Neuronal stem cell (in vitro differentiated cells): ENCODE measurements around the gene CASP2.
A peak's percentile ranks its signal among the peaks of the same experiment; 100 is the strongest.

Source experiments
- DNase-seq: peaks from one replicate; pipeline ENCODE4 v3.0.0-alpha.2; 2013; ENCODE audit warnings: low spot score
- H2AFZ ChIP-seq: one replicate; pipeline ENCODE4 v1.6.1; 2013; ENCODE audit warnings: mild to moderate bottlenecking, low read length, inconsistent platforms
- H2AK5ac ChIP-seq: 2 replicates; pipeline ENCODE4 v1.6.1; 2013; ENCODE audit warnings: low read depth, mild to moderate bottlenecking, inconsistent platforms, low read length, moderate library complexity, mixed read lengths
- H2BK120ac ChIP-seq: 2 replicates; pipeline ENCODE4 v1.6.1; 2013; ENCODE audit warnings: low read depth, mild to moderate bottlenecking, inconsistent platforms, low read length, moderate library complexity, mixed read lengths
- H2BK12ac ChIP-seq: one replicate; pipeline ENCODE4 v1.6.1; 2013; ENCODE audit warnings: low read length, inconsistent platforms
- H2BK15ac ChIP-seq: 2 replicates; pipeline ENCODE4 v1.6.1; 2013; ENCODE audit warnings: mild to moderate bottlenecking, low read length, inconsistent platforms, mixed read lengths
- H2BK5ac ChIP-seq: one replicate; pipeline ENCODE4 v1.6.1; 2013; ENCODE audit warnings: inconsistent platforms, mild to moderate bottlenecking, low read length, moderate library complexity
- H3K14ac ChIP-seq: one replicate; pipeline ENCODE4 v1.6.1; 2013; ENCODE audit warnings: low read length, inconsistent platforms
- H3K18ac ChIP-seq: 2 replicates; pipeline ENCODE4 v1.6.1; 2013; ENCODE audit warnings: low read length, inconsistent platforms
- H3K23ac ChIP-seq: 2 replicates; pipeline ENCODE4 v1.6.1; 2013; ENCODE audit warnings: low read depth, mild to moderate bottlenecking, mixed read lengths, low read length, inconsistent platforms; ENCODE audit not compliant: poor library complexity
- H3K27ac ChIP-seq: replicated peaks from 3 replicates; pipeline ENCODE4 v1.5.1; 2013; ENCODE audit warnings: low read length, inconsistent platforms
- H3K27me3 ChIP-seq, 3 experiments: 2 replicates each; pipeline ENCODE4 v1.6.1; 2013; ENCODE audit warnings: low read length in 3 of 3, mild to moderate bottlenecking in 2 of 3, inconsistent platforms in 1 of 3, low read depth in 1 of 3, mixed read lengths in 1 of 3, moderate library complexity in 1 of 3; ENCODE audit not compliant: control insufficient read depth in 3 of 3, insufficient read depth in 3 of 3
- H3K36me3 ChIP-seq, 2 donors: replicated peaks in 1 of 2; 2 replicates each; pipeline ENCODE4 v1.6.1; 2013; ENCODE audit warnings: low read length in 2 of 2; ENCODE audit not compliant: control insufficient read depth in 2 of 2, insufficient read depth in 2 of 2
- H3K4ac ChIP-seq: 2 replicates; pipeline ENCODE4 v1.6.1; 2013; ENCODE audit warnings: inconsistent platforms, mild to moderate bottlenecking, low read length, moderate library complexity
- H3K4me1 ChIP-seq, 2 donors: 1 replicate in 1 of 2; 2 replicates in 1 of 2; pipeline ENCODE4 v1.6.1; 2013; ENCODE audit warnings: low read length in 2 of 2, low read depth in 1 of 2; ENCODE audit not compliant: control insufficient read depth in 2 of 2, insufficient read depth in 1 of 2
- H3K4me2 ChIP-seq: one replicate; pipeline ENCODE4 v1.6.1; 2013; ENCODE audit warnings: mild to moderate bottlenecking, low read length, inconsistent platforms; ENCODE audit not compliant: insufficient read depth, poor library complexity, severe bottlenecking
- H3K4me3 ChIP-seq, 2 donors: 2 replicates each; pipeline ENCODE4 v1.5.1; 2013; ENCODE audit warnings: low read length in 2 of 2, mild to moderate bottlenecking in 2 of 2, inconsistent platforms in 1 of 2, moderate library complexity in 1 of 2
- H3K79me1 ChIP-seq: one replicate; pipeline ENCODE4 v1.6.1; 2013; ENCODE audit warnings: low read depth, mild to moderate bottlenecking, inconsistent platforms, low read length, moderate library complexity
- H3K9ac ChIP-seq: one replicate; pipeline ENCODE4 v1.6.1; 2013; ENCODE audit warnings: mild to moderate bottlenecking, low read depth, low read length, inconsistent platforms; ENCODE audit not compliant: poor library complexity
- H3K9me3 ChIP-seq, 2 donors: replicated peaks in 1 of 2; 2 replicates each; pipeline versions ENCODE3 to v1.6.1; 2013; ENCODE audit warnings: low read length in 2 of 2, mild to moderate bottlenecking in 2 of 2, inconsistent platforms in 1 of 2, low read depth in 1 of 2, mixed read lengths in 1 of 2, moderate library complexity in 1 of 2; ENCODE audit not compliant: control insufficient read depth in 2 of 2, insufficient read depth in 1 of 2
- H4K8ac ChIP-seq: one replicate; pipeline ENCODE4 v1.6.1; 2013; ENCODE audit warnings: low read depth, mild to moderate bottlenecking, inconsistent platforms, low read length, moderate library complexity
- H4K91ac ChIP-seq: one replicate; pipeline ENCODE4 v1.6.1; 2013; ENCODE audit warnings: low read length, low read depth, mild to moderate bottlenecking, inconsistent platforms; ENCODE audit not compliant: poor library complexity
- WGBS, 2 donors: extraction: QIAGEN DNeasy Blood & Tissue Kit; methylation state at CpG; one replicate each; pipeline ENCODE4 v1.1.7; 2013; ENCODE audit warnings: missing lambda C conversion rate in 2 of 2, mixed read lengths in 1 of 2; ENCODE audit not compliant: insufficient read length in 2 of 2, insufficient replicate concordance in 1 of 2; ENCODE audit errors: extremely low coverage in 2 of 2; 5-methylcytosine and 5-hydroxymethylcytosine counted together

CASP2 gene

GRCh38 chr7:143354965-143355364, 66.8 kb downstream of the CASP2 start:
- no peak overlapping the region for H3K9ac ChIP-seq

GRCh38 chr7:143355450-143356385, 67.6 kb downstream of the CASP2 start:
- peak overlapping the region; percentile 36 for H3K9ac ChIP-seq
- H2AFZ ChIP-seq: no peak overlapping the region
- no peak overlapping the region for H3K23ac ChIP-seq
- H3K27ac ChIP-seq: no peak overlapping the region
- WGBS, 2 donors: no CpG with 5 or more reads among the region's 16 CpGs
- no peak overlapping the region for H3K4me2 ChIP-seq
- H2BK12ac ChIP-seq: no peak overlapping the region
- H2BK5ac ChIP-seq: no peak overlapping the region
- peaks cover 37 to 42% of the 10 kb centered on the region in 2 donors for H3K36me3 ChIP-seq
- H3K4ac ChIP-seq: no peak overlapping the region
- H4K91ac ChIP-seq: no peak overlapping the region
- no peak overlapping the region for H2BK120ac ChIP-seq
- no peak overlapping the region for H2AK5ac ChIP-seq
- no peaks in the 10 kb centered on the region for H3K9me3 ChIP-seq
- no peak overlapping the region for H2BK15ac ChIP-seq
- peaks cover 22 to 24% of the 10 kb centered on the region in 2 donors for H3K4me1 ChIP-seq
- no peak overlapping the region for H3K4me3 ChIP-seq
- no peak overlapping the region for H4K8ac ChIP-seq
- H3K79me1 ChIP-seq: peaks cover 2% of the 10 kb centered on the region
- no peak overlapping the region for H3K14ac ChIP-seq
- no peak overlapping the region for H3K18ac ChIP-seq
- DNase-seq: no peak
- H3K27me3 ChIP-seq: no peaks in the 10 kb centered on the region

More at GRCh38 chr7:143354965-143355364, 66.8 kb downstream of the CASP2 start:
- Histone ChIP-seq H3K18ac (no peak overlapping the region), H2BK120ac (no peak overlapping the region), H4K8ac (no peak overlapping the region), H2BK5ac (no peak overlapping the region), H3K4me2 (no peak overlapping the region), H3K14ac (no peak overlapping the region), H3K4ac (no peak overlapping the region), H2AFZ (no peak overlapping the region), H3K4me3 (no peak overlapping the region), H3K27ac (no peak overlapping the region), H2BK15ac (no peak overlapping the region), H2BK12ac (no peak overlapping the region), H4K91ac (no peak overlapping the region), H3K79me1 (peaks cover 2% of the 10 kb centered on the region), H3K23ac (no peak overlapping the region), H2AK5ac (peak overlapping the region; percentile 8), H3K4me1 (peaks cover 19 to 24% of the 10 kb centered on the region in 2 donors), H3K36me3 (peaks cover 37 to 42% of the 10 kb centered on the region in 2 donors), H3K9me3 (no peaks in the 10 kb centered on the region), H3K27me3 (no peaks in the 10 kb centered on the region)
- no CpG with 5 or more reads among the region's 8 CpGs for WGBS, 2 donors
- DNase-seq: no peak

GRCh38 chr7:143356414-143357050, 68.4 kb downstream of the CASP2 start:
- Histone ChIP-seq H3K9ac (no peak overlapping the region), H3K4me2 (no peak overlapping the region), H2AFZ (no peak overlapping the region), H3K27ac (no peak overlapping the region), H2BK5ac (no peak overlapping the region), H2BK15ac (no peak overlapping the region), H3K79me1 (peaks cover 2% of the 10 kb centered on the region), H3K9me3 (no peaks in the 10 kb centered on the region), H3K36me3 (peaks cover 37 to 42% of the 10 kb centered on the region in 2 donors), H3K4ac (no peak overlapping the region), H4K91ac (no peak overlapping the region), H4K8ac (no peak overlapping the region), H3K4me1 (peaks cover 24% of the 10 kb centered on the region in 2 donors), H2BK12ac (no peak overlapping the region), H3K18ac (no peak overlapping the region), H3K23ac (peak overlapping the region; percentile 25), H2AK5ac (no peak overlapping the region), H2BK120ac (no peak overlapping the region), H3K14ac (no peak overlapping the region), H3K27me3 (no peaks in the 10 kb centered on the region), H3K4me3 (no peak overlapping the region)
- no CpG with 5 or more reads among the region's 13 CpGs for WGBS, 2 donors
- DNase-seq: no peak
